Endothelial cell of umbilical vein (primary cell): Measurements from ENCODE around the gene MAPK8. TPM values are rescaled to one million over a fixed set of nuclear protein-coding genes. Genes with fewer than 3 reads are reported as not detected.

Experiments used
- BruUV-seq: library from RNA; stranded (reverse); fragments of 400-500 nt; replicated peaks from 2 replicates; lab custom pipeline; 2021; lab: Mats Ljungman, UMichigan
- CTCF ChIA-PET: fragments of 300-600, 350-600 bp; sonication (Branson Sonifier 250); formaldehyde crosslinking; loops from one replicate; lab custom pipeline; 2021; ENCODE audit warnings: antibody characterized with exemption, inconsistent platforms; lab: Charles Lee
- POLR2A ChIA-PET: fragments of 300-600, 350-600 bp; sonication (Branson Sonifier 250); formaldehyde crosslinking; loops from one replicate; lab custom pipeline; 2021; ENCODE audit warnings: antibody characterized with exemption, inconsistent platforms; lab: Charles Lee
- DNase-seq: peaks from one replicate; pipeline ENCODE4 v3.0.0-alpha.2; 2011; ENCODE audit warnings: low read depth, low spot score
- FAIRE-seq: peaks from 2 replicates; lab custom pipeline; 2011; peaks lifted over from hg19 to GRCh38; lab: Jason Lieb, UNC
- H2AFZ ChIP-seq: 2 replicates; pipeline ENCODE4 v1.6.0; 2012; ENCODE audit warnings: low read depth, low read length, control low read depth, inconsistent platforms
- H3K27ac ChIP-seq: 2 replicates; pipeline ENCODE4 v1.5.1; 2011; ENCODE audit warnings: low read depth, mild to moderate bottlenecking, control low read depth, low read length, moderate library complexity; ENCODE audit not compliant: insufficient read depth
- H3K27me3 ChIP-seq, 2 experiments: 2 replicates each; pipeline versions ENCODE4 v1.6.0 to v1.6.1; 2011; ENCODE audit warnings: low read length in 2 of 2, mixed read lengths in 1 of 2; ENCODE audit not compliant: control insufficient read depth in 2 of 2, insufficient read depth in 2 of 2
- H3K36me3 ChIP-seq, 2 experiments: 2 replicates in 1 of 2; 3 replicates in 1 of 2; pipeline ENCODE4 v1.5.1; 2011; ENCODE audit warnings: low read length in 2 of 2, mild to moderate bottlenecking in 1 of 2, moderate library complexity in 1 of 2; ENCODE audit not compliant: control insufficient read depth in 2 of 2, insufficient read depth in 2 of 2; ENCODE audit errors: extremely low read depth in 1 of 2
- H3K4me1 ChIP-seq: 3 replicates; pipeline ENCODE4 v1.5.1; 2011; ENCODE audit warnings: mild to moderate bottlenecking, low read length; ENCODE audit not compliant: control insufficient read depth, insufficient read depth; ENCODE audit errors: extremely low read depth
- H3K4me2 ChIP-seq: 2 replicates; pipeline ENCODE4 v1.6.1; 2011; ENCODE audit warnings: low read length, control low read depth, mixed read lengths; ENCODE audit not compliant: insufficient read depth
- H3K4me3 ChIP-seq, 3 experiments: fragments of 200-600 bp in 1 of 3; sonication (generic), shearing (Covaris generic) in 1 of 3; replicated peaks in 1 of 3; 2 replicates each; pipeline ENCODE4 v1.5.1; 2011 to 2016; ENCODE audit warnings: control low read depth in 3 of 3, low read length in 3 of 3, mild to moderate bottlenecking in 2 of 3, inconsistent platforms in 1 of 3, low read depth in 1 of 3, moderate library complexity in 1 of 3; ENCODE audit not compliant: insufficient read depth in 1 of 3
- H3K79me2 ChIP-seq: 2 replicates; pipeline ENCODE4 v1.6.0; 2012; ENCODE audit warnings: low read length, inconsistent platforms; ENCODE audit not compliant: control insufficient read depth, insufficient read depth
- H3K9ac ChIP-seq: replicated peaks from 2 replicates; pipeline ENCODE3; 2011; ENCODE audit warnings: low read length, control low read depth; ENCODE audit not compliant: insufficient read depth; ENCODE audit errors: extremely low read depth
- H3K9me1 ChIP-seq: replicated peaks from 3 replicates; pipeline ENCODE4 v1.6.0; 2011; ENCODE audit warnings: mild to moderate bottlenecking, low read length; ENCODE audit not compliant: control insufficient read depth, insufficient read depth; ENCODE audit errors: extremely low read depth
- H3K9me3 ChIP-seq: replicated peaks from 2 replicates; pipeline ENCODE4 v1.5.1; 2012; ENCODE audit warnings: low read length, inconsistent platforms; ENCODE audit not compliant: control insufficient read depth, insufficient read depth
- H4K20me1 ChIP-seq: replicated peaks from 2 replicates; pipeline ENCODE3; 2011; ENCODE audit warnings: mild to moderate bottlenecking, low read length; ENCODE audit not compliant: control insufficient read depth, insufficient read depth; ENCODE audit errors: extremely low read depth
- CTCF ChIP-seq, 2 donors: IDR thresholded peaks; 1 replicate in 1 of 2; 2 replicates in 1 of 2; pipeline ENCODE4 v1.5.1; 2011; ENCODE audit warnings: low read length in 2 of 2, mild to moderate bottlenecking in 2 of 2, moderate library complexity in 2 of 2, control low read depth in 1 of 2, inconsistent platforms in 1 of 2, low read depth in 1 of 2; ENCODE audit not compliant: insufficient read depth in 1 of 2; ENCODE audit errors: extremely low read depth in 1 of 2
- EZH2 ChIP-seq: IDR thresholded peaks from 2 replicates; pipeline ENCODE4 v1.6.1; 2012; ENCODE audit warnings: borderline replicate concordance, low read depth, mild to moderate bottlenecking, moderate library complexity, low read length, inconsistent platforms; ENCODE audit not compliant: severe bottlenecking
- FOS ChIP-seq: IDR thresholded peaks from 2 replicates; pipeline ENCODE4 v1.6.1; 2011; ENCODE audit warnings: mild to moderate bottlenecking, low read length, moderate library complexity, borderline replicate concordance; ENCODE audit not compliant: insufficient read depth
- GATA2 ChIP-seq: IDR thresholded peaks from 2 replicates; pipeline ENCODE4 v1.7.0; 2011; ENCODE audit warnings: low read depth, mild to moderate bottlenecking, moderate library complexity, mixed read lengths, low read length; ENCODE audit not compliant: insufficient read length, insufficient read depth
- JUN ChIP-seq: IDR thresholded peaks from 2 replicates; pipeline ENCODE4 v1.6.1; 2011; ENCODE audit warnings: borderline replicate concordance, low read depth; ENCODE audit not compliant: insufficient read length, insufficient read depth
- MYC ChIP-seq: IDR thresholded peaks from one replicate; pipeline ENCODE4 v1.6.1; 2011; ENCODE audit warnings: mild to moderate bottlenecking, low read depth, low read length
- POLR2A ChIP-seq: IDR thresholded peaks from 2 replicates; pipeline ENCODE4 v1.6.1; 2012; ENCODE audit warnings: low read depth, mild to moderate bottlenecking, control low read depth, low read length
- POLR2AphosphoS5 ChIP-seq: IDR thresholded peaks from 2 replicates; pipeline ENCODE4 v1.6.1; 2012; ENCODE audit warnings: low read depth, mild to moderate bottlenecking, control low read depth, low read length, moderate library complexity; ENCODE audit not compliant: insufficient read depth
- dilution Hi-C: fragments of 300-500 bp; cut with MboI; formaldehyde crosslinking; loops from one replicate; pipeline ENCODE4 v1.15.0; 2019; ENCODE audit warnings: low sequenced_read_pairs; ENCODE audit not compliant: extremely low pct_ligation_motif_present
- intact Hi-C: fragments of 100-400 bp; cut with micrococcal nuclease; formaldehyde crosslinking; loops from one replicate; pipeline ENCODE4 v1.10.0; 2022
- polyA plus RNA-seq, 4 experiments: library from polyadenylated mRNA; depleted of rRNA in 3 of 4; stranded (reverse) in 3 of 4; unstranded in 1 of 4; fragments of >200 nt; gene quantifications; 2 replicates each; pipeline versions ENCODE4 v1.2.1 to v1.2.3, GENCODE V29; 2011 to 2012; ENCODE audit warnings: missing spikeins in 1 of 4
- total RNA-seq: library from RNA; stranded (reverse); gene quantifications from 2 replicates; pipeline ENCODE4 v1.2.3, GENCODE V29; 2021
- TF ChIP-seq, protein P1 (sequence below): IDR thresholded peaks from 2 replicates; pipeline ENCODE4 v1.6.1; 2011; ENCODE audit not compliant: insufficient read depth, insufficient read length

The MAPK8 gene
- total and polyA plus RNA-seq, 2 donors (not counting 3 experiments of a cell fraction or from before 2014, with no cell fraction given) = 25.3 to 56.2 TPM

GRCh38 chr10:48458662-48459048 is 152.2 kb downstream of the MAPK8 start:
- H3K9me3 ChIP-seq = no peaks in the 10 kb centered on the region
- BruUV-seq = no TSS peak
- H4K20me1 ChIP-seq = no peaks in the 10 kb centered on the region
- POLR2A ChIA-PET = no interaction called here
- H3K27ac ChIP-seq = no peak overlapping the region
- DNase-seq (no peak), FAIRE-seq (no peak)
- dilution Hi-C loops (no loop called here), intact Hi-C loops (no loop called here)
- CTCF ChIA-PET = interaction anchor here (1.1 kb wide), 1 partner anchor 9 kb away, joined by 3 read pairs; no protein-coding TSS in a partner anchor
- H3K27me3 ChIP-seq = no peaks in the 10 kb centered on the region
- no peaks in the 10 kb centered on the region for H3K9me1 ChIP-seq
- H3K36me3 ChIP-seq = peaks cover 0 to 1% of the 10 kb centered on the region in 2 experiments
- H3K4me2 ChIP-seq = no peak overlapping the region
- H3K4me3 ChIP-seq = no peak overlapping the region
- no peak for TF ChIP-seq JUN
- H3K79me2 ChIP-seq = peaks cover 7% of the 10 kb centered on the region
- H3K4me1 ChIP-seq = peaks cover 9% of the 10 kb centered on the region
- H2AFZ ChIP-seq = no peak overlapping the region
- H3K9ac ChIP-seq = no peak overlapping the region

- Histone ChIP-seq H3K79me2 (peaks cover 8% of the 10 kb centered on the region), H3K36me3 (no peaks in the 10 kb centered on the region), H2AFZ (no peak overlapping the region), H3K4me1 (peaks cover 9% of the 10 kb centered on the region), H3K27ac (no peak overlapping the region), H4K20me1 (no peaks in the 10 kb centered on the region), H3K4me2 (no peak overlapping the region), H3K9me1 (no peaks in the 10 kb centered on the region), H3K4me3 (no peak overlapping the region), H3K9ac (no peak overlapping the region), H3K27me3 (no peaks in the 10 kb centered on the region), H3K9me3 (no peaks in the 10 kb centered on the region)
- FAIRE-seq (no peak), DNase-seq (no peak)
- intact Hi-C loops = no loop called here
- dilution Hi-C loops = no loop called here
- no peak for TF ChIP-seq POLR2AphosphoS5
- no peak for TF ChIP-seq MYC
- no peak for TF ChIP-seq CTCF (IDR thresholded peaks at IDR 0.05; ENCODE audit: extremely low read depth in 1 of 2, insufficient read depth in 1 of 2, low read depth in 1 of 2, low read length in 2 of 2)
- TF ChIP-seq, protein P1, sequence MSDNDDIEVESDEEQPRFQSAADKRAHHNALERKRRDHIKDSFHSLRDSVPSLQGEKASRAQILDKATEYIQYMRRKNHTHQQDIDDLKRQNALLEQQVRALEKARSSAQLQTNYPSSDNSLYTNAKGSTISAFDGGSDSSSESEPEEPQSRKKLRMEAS = no peak
- TF ChIP-seq JUN = no peak
- TF ChIP-seq EZH2 = no peak
- TF ChIP-seq POLR2A = no peak
- no peak for TF ChIP-seq GATA2
- no peak for TF ChIP-seq FOS
- ChIA-PET CTCF (interaction anchor here (1.1 to 1.4 kb wide), 4 partner anchors 8 to 197 kb away, joined by 3 to 7 read pairs (median 4); no protein-coding TSS in a partner anchor), POLR2A (no interaction called here)
- BruUV-seq = no TSS peak
Measured at GRCh38 chr10:48459270-48460150, 153.0 kb downstream of the MAPK8 start.
